ENCODE data around the gene VPS45.

Gene VPS45

GRCh38 chr1:150073516-150073915 is 5.9 kb downstream of the VPS45 start:
- DNase-seq = no peak

GRCh38 chr1:150076066-150076465 is 8.5 kb downstream of the VPS45 start:
- no peak for DNase-seq

GRCh38 chr1:150076985-150077384 is 9.4 kb downstream of the VPS45 start:
- no peak for DNase-seq

- DNase-seq = no peak
Measured at GRCh38 chr1:150080784-150081183, 13.2 kb downstream of the VPS45 start.

GRCh38 chr1:150082494-150082893 is 14.9 kb downstream of the VPS45 start:
- no peak for DNase-seq

GRCh38 chr1:150083907-150084306 is 16.3 kb downstream of the VPS45 start:
- DNase-seq = no peak

- no peak for DNase-seq
Measured at GRCh38 chr1:150085406-150085805, 17.8 kb downstream of the VPS45 start.

GRCh38 chr1:150087415-150087814 is 19.8 kb downstream of the VPS45 start:
- DNase-seq = no peak

GRCh38 chr1:150089846-150090520 is 22.4 kb downstream of the VPS45 start:
- no peak for DNase-seq

GRCh38 chr1:150092180-150092791 is 24.7 kb downstream of the VPS45 start:
- no peak for DNase-seq

GRCh38 chr1:150093805-150094204 is 26.2 kb downstream of the VPS45 start:
- no peak for DNase-seq

GRCh38 chr1:150094734-150095265 is 27.2 kb downstream of the VPS45 start:
- no peak for DNase-seq

- no peak for DNase-seq
Measured at GRCh38 chr1:150102986-150103385, 35.4 kb downstream of the VPS45 start.

GRCh38 chr1:150106341-150106740 is 38.8 kb downstream of the VPS45 start:
- no peak for DNase-seq

- no peak for DNase-seq
Measured at GRCh38 chr1:150109586-150109985, 42.0 kb downstream of the VPS45 start.

GRCh38 chr1:150110116-150110515 is 42.5 kb downstream of the VPS45 start:
- no peak for DNase-seq

GRCh38 chr1:150111670-150112069 is 44.1 kb downstream of the VPS45 start:
- DNase-seq = no peak

GRCh38 chr1:150115121-150115520 is 47.5 kb downstream of the VPS45 start:
- no peak for DNase-seq

GRCh38 chr1:150118716-150119115 is 51.1 kb downstream of the VPS45 start:
- DNase-seq = no peak

GRCh38 chr1:150121236-150121862 is 53.8 kb downstream of the VPS45 start:
- no peak for DNase-seq

GRCh38 chr1:150126811-150127210 is 59.2 kb downstream of the VPS45 start:
- no peak for DNase-seq

- no peak for DNase-seq
Measured at GRCh38 chr1:150127464-150127863, 59.9 kb downstream of the VPS45 start.

GRCh38 chr1:150127868-150128267 is 60.3 kb downstream of the VPS45 start:
- no peak for DNase-seq

- no peak for DNase-seq
Measured at GRCh38 chr1:150132372-150132771, 64.8 kb downstream of the VPS45 start.
